Endothelial cell (in vitro differentiated cells): Measurements from ENCODE around the gene SPPL2A. TPM values are rescaled to one million over a fixed set of nuclear protein-coding genes. Genes with fewer than 3 reads are reported as not detected.

Experiments used
- DNase-seq: peaks from one replicate; pipeline ENCODE4 v3.0.0; 2021; ENCODE audit warnings: low spot score
- H3K27ac Mint-ChIP-seq: one replicate; pipeline ENCODE4 v1.8.0; 2021; ENCODE audit warnings: mixed read lengths, inconsistent platforms; ENCODE audit not compliant: unreplicated experiment
- H3K27me3 Mint-ChIP-seq: one replicate; pipeline ENCODE4 v1.8.0; 2021; ENCODE audit warnings: mild to moderate bottlenecking, moderate library complexity, mixed read lengths, inconsistent platforms; ENCODE audit not compliant: unreplicated experiment
- H3K36me3 Mint-ChIP-seq: one replicate; pipeline ENCODE4 v1.8.0; 2021; ENCODE audit warnings: mild to moderate bottlenecking, low read depth, mixed read lengths, inconsistent platforms; ENCODE audit not compliant: unreplicated experiment
- H3K4me1 Mint-ChIP-seq: one replicate; pipeline ENCODE4 v1.8.0; 2021; ENCODE audit warnings: mild to moderate bottlenecking, mixed read lengths, inconsistent platforms; ENCODE audit not compliant: unreplicated experiment
- H3K4me3 Mint-ChIP-seq: one replicate; pipeline ENCODE4 v1.8.0; 2021; ENCODE audit warnings: mild to moderate bottlenecking, mixed read lengths, inconsistent platforms; ENCODE audit not compliant: unreplicated experiment
- H3K9me3 Mint-ChIP-seq: one replicate; pipeline ENCODE4 v1.8.0; 2021; ENCODE audit warnings: mixed read lengths, inconsistent platforms; ENCODE audit not compliant: unreplicated experiment
- total RNA-seq: library from RNA; stranded (reverse); fragmentation: NEBNext Ultra II Directional; extraction: Animal tissue kit (Norgen Biotek cat#: 25700); gene quantifications from one replicate; pipeline ENCODE4 v1.2.1, GENCODE V29; 2021; ENCODE audit not compliant: unreplicated experiment
- TF ChIP-seq, protein P1 (sequence below): fragments of 200-600 bp; sonication (generic); IDR thresholded peaks from one replicate; pipeline ENCODE4 v1.5.0; 2021; ENCODE audit warnings: antibody characterized with exemption; ENCODE audit not compliant: unreplicated experiment

Gene SPPL2A
- total RNA-seq, 1 donor from 2014 or later = 62.2 TPM

GRCh38 chr15:50783895-50784294 lies 18.4 kb upstream of the SPPL2A start:
- H3K27ac Mint-ChIP-seq = no peak overlapping the region
- no peaks in the 10 kb centered on the region for H3K4me1 Mint-ChIP-seq
- no peak for DNase-seq
- H3K9me3 Mint-ChIP-seq = no peaks in the 10 kb centered on the region
- no peaks in the 10 kb centered on the region for H3K36me3 Mint-ChIP-seq
- H3K4me3 Mint-ChIP-seq = no peak overlapping the region
- H3K27me3 Mint-ChIP-seq = no peaks in the 10 kb centered on the region
- TF ChIP-seq, protein P1, sequence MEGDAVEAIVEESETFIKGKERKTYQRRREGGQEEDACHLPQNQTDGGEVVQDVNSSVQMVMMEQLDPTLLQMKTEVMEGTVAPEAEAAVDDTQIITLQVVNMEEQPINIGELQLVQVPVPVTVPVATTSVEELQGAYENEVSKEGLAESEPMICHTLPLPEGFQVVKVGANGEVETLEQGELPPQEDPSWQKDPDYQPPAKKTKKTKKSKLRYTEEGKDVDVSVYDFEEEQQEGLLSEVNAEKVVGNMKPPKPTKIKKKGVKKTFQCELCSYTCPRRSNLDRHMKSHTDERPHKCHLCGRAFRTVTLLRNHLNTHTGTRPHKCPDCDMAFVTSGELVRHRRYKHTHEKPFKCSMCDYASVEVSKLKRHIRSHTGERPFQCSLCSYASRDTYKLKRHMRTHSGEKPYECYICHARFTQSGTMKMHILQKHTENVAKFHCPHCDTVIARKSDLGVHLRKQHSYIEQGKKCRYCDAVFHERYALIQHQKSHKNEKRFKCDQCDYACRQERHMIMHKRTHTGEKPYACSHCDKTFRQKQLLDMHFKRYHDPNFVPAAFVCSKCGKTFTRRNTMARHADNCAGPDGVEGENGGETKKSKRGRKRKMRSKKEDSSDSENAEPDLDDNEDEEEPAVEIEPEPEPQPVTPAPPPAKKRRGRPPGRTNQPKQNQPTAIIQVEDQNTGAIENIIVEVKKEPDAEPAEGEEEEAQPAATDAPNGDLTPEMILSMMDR = no peak

GRCh38 chr15:50783411-50783810 lies 17.9 kb upstream of the SPPL2A start:
- Mint-ChIP-seq H3K4me1 (no peaks in the 10 kb centered on the region), H3K36me3 (no peaks in the 10 kb centered on the region), H3K27ac (no peak overlapping the region), H3K4me3 (no peak overlapping the region), H3K9me3 (no peaks in the 10 kb centered on the region), H3K27me3 (no peaks in the 10 kb centered on the region)
- DNase-seq = no peak
- TF ChIP-seq, protein P1 = no peak

GRCh38 chr15:50778086-50778485 lies 12.6 kb upstream of the SPPL2A start:
- no peak overlapping the region for H3K27ac Mint-ChIP-seq
- no peaks in the 10 kb centered on the region for H3K36me3 Mint-ChIP-seq
- H3K4me3 Mint-ChIP-seq = no peak overlapping the region
- TF ChIP-seq, protein P1 = no peak
- H3K27me3 Mint-ChIP-seq = no peaks in the 10 kb centered on the region
- no peaks in the 10 kb centered on the region for H3K4me1 Mint-ChIP-seq
- no peaks in the 10 kb centered on the region for H3K9me3 Mint-ChIP-seq
- no peak for DNase-seq

DNA sequence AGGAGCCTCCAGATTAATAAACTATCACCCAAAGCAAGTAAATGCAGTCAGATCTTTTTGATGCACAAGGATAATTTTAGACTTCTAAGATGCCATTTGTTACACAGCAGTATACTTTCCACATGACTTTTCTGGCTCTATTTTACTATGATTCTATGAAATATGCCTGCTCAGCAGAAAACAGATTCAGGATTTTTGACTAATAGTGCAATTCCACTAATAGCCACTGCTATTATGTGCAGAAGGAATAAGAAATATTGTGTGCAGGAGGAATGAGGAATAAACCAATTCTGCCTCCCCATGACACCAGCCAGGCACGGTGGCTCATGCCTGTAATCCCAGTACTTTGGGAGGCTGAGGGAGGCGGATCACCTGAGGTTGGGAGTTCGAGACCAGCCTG lies 11.5 kb upstream of the SPPL2A start:
- no peak overlapping the region for H3K27ac Mint-ChIP-seq
- no peaks in the 10 kb centered on the region for H3K9me3 Mint-ChIP-seq
- no peaks in the 10 kb centered on the region for H3K27me3 Mint-ChIP-seq
- H3K4me1 Mint-ChIP-seq = no peaks in the 10 kb centered on the region
- H3K36me3 Mint-ChIP-seq = no peaks in the 10 kb centered on the region
- TF ChIP-seq, protein P1 = no peak
- H3K4me3 Mint-ChIP-seq = no peak overlapping the region
- no peak for DNase-seq

- Mint-ChIP-seq H3K9me3 (no peaks in the 10 kb centered on the region), H3K27me3 (no peaks in the 10 kb centered on the region), H3K4me1 (no peaks in the 10 kb centered on the region), H3K4me3 (no peak overlapping the region), H3K27ac (no peak overlapping the region), H3K36me3 (no peaks in the 10 kb centered on the region)
- TF ChIP-seq, protein P1 = no peak
- no peak for DNase-seq
Measured at GRCh38 chr15:50774450-50774849, 8.9 kb upstream of the SPPL2A start.
